Activated T-helper 17 cell treated with anti-CD3 and anti-CD28 coated beads, Interleukin-2, amount 50 U/mL, for 72 hours (primary cell): ENCODE data around the gene GPR15LG. TPM values are rescaled to one million over a fixed set of nuclear protein-coding genes. Genes with fewer than 3 reads are reported as not detected.
"Not testable (repeated sequence)": the region's sequence is repeated elsewhere in the genome, so short reads cannot be mapped to it uniquely, and the experiment has no call there.

Experiments used
- ATAC-seq: fragments of 150-1000 bp; cut with Tn5 transposase; replicated peaks from 2 replicates; pipeline ENCODE4 v1.10.0; 2021; ENCODE audit warnings: mild to moderate bottlenecking, moderate library complexity
- H3K27ac Mint-ChIP-seq: one replicate; pipeline ENCODE4 v1.8.0; 2022; ENCODE audit warnings: mixed read lengths
- H3K27me3 Mint-ChIP-seq: one replicate; pipeline ENCODE4 v1.8.0; 2022; ENCODE audit warnings: mixed read lengths
- H3K36me3 Mint-ChIP-seq: one replicate; pipeline ENCODE4 v1.8.0; 2022; ENCODE audit warnings: low read depth, mild to moderate bottlenecking, mixed read lengths
- H3K4me1 Mint-ChIP-seq: one replicate; pipeline ENCODE4 v1.8.0; 2022; ENCODE audit warnings: mixed read lengths
- H3K4me3 Mint-ChIP-seq: one replicate; pipeline ENCODE4 v1.8.0; 2022; ENCODE audit warnings: mild to moderate bottlenecking, mixed read lengths
- H3K9me3 Mint-ChIP-seq: one replicate; pipeline ENCODE4 v1.8.0; 2022; ENCODE audit warnings: mixed read lengths
- total RNA-seq, 2 donors: library from RNA; stranded (reverse); gene quantifications; one replicate each; pipeline ENCODE4 v1.2.3, GENCODE V29; 2022

GPR15LG gene
- total RNA-seq, 2 donors from 2014 or later, result not detected

DNA sequence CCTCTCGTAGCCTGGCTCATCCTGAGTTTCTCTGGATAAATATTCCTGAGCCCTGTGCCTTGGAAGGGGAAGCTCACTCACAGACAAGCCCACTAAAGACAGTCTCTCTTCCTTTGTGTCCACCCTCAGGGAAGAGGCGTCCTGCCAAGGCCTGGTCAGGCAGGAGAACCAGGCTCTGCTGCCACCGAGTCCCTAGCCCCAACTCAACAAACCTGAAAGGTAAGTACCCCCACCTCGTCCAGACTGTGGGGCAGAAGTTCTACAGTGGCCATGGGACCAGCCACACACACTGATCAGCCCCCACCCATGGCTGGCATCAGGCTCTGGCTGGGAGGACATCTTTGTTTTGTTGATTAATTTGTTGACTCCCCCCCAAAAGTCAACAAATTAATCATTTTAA lies 2.8 kb downstream of the GPR15LG start:
- Mint-ChIP-seq H3K9me3 (no peaks in the 10 kb centered on the region), H3K4me1 (peaks cover 5% of the 10 kb centered on the region), H3K36me3 (no peaks in the 10 kb centered on the region), H3K4me3 (no peak overlapping the region), H3K27ac (peak overlapping the region; percentile 84), H3K27me3 (no peaks in the 10 kb centered on the region)
- no peak for ATAC-seq

DNA sequence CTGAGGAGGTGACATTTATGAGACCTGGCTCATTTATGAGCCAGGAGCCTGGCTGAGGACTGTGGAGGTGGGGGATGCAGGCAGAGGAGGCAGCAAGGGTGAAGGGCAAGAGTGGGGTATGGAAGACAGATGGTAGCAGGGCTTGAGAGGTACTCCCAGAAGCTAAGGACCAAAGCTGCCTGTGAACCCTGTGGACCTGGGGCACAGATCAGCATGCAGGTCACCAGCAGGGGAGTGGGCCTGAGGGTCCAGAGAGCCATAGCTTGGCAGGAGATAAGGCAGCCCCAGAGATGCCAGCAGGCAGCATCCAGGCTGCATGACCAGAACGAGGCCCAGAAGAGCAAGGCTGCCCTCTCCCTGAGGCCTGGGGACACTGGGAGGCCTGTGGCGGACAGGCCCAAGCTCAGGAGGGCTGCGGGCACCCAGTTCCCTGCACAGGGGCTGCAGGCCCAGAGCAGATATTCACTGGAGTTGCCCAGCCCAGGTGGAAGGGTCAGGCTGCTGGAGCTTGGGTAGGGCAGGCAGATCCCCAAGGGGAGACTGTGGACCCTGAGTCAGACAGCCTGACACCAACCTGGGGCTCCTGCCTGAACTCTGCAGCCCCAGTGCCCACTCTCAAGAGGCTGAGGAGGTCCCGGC lies 3.4 kb downstream of the GPR15LG start:
- H3K9me3 Mint-ChIP-seq, result no peaks in the 10 kb centered on the region
- H3K27ac Mint-ChIP-seq, result peak overlapping the region; percentile 84
- no peak overlapping the region for H3K4me3 Mint-ChIP-seq
- no peak for ATAC-seq
- no peaks in the 10 kb centered on the region for H3K27me3 Mint-ChIP-seq
- H3K36me3 Mint-ChIP-seq, result no peaks in the 10 kb centered on the region
- H3K4me1 Mint-ChIP-seq, result peaks cover 5% of the 10 kb centered on the region

DNA sequence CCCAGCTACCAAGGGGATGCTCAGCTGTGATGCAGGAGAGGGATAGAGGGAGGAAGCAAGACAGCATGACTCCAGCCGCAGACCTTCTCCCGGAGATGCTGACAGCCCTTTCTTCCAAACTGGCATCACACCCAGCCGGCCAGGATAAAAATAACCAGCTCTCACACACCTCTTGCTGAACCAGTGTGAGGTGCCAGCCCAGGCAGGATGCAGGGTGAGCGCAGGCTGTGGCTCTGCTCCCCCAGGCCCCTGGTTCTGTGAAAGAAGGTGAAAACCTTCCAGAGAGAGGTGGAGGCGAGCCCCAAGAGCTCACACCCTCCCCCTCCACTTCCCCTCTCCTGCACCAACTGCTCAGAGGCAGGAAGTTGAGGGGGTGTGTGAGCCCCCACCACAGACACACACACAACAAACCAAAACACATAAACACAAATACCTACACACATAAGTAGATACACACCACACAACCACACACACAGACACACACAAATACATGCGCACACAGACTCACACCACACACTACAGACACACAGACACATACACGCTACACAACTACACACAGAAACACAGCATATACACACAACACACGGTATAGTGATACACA lies 4.0 kb downstream of the GPR15LG start:
- Mint-ChIP-seq H3K36me3 (no peaks in the 10 kb centered on the region), H3K27ac (no peak overlapping the region), H3K4me1 (peaks cover 5% of the 10 kb centered on the region), H3K9me3 (no peaks in the 10 kb centered on the region), H3K4me3 (no peak overlapping the region), H3K27me3 (no peaks in the 10 kb centered on the region)
- ATAC-seq, result peak; percentile 60

DNA sequence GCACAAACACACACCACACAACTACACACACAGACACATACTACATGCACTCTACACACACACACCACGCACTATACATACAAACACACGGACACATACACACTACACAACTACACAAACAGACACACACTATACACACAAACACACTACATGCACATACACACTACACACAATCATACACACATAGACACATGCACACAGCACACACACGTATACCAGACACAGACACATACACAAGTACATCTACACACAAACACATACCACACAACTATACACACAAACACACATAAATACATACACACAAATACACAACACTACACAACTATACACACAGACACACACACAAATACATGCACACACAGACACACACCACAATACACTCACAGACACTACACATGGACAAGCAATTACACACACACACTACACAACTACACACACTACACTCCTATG lies 4.6 kb downstream of the GPR15LG start:
- ATAC-seq, result no peak
- no peaks in the 10 kb centered on the region for H3K36me3 Mint-ChIP-seq
- no peaks in the 10 kb centered on the region for H3K27me3 Mint-ChIP-seq
- H3K4me1 Mint-ChIP-seq, result peaks cover 5% of the 10 kb centered on the region
- no peak overlapping the region for H3K4me3 Mint-ChIP-seq
- no peaks in the 10 kb centered on the region for H3K9me3 Mint-ChIP-seq
- no peak overlapping the region for H3K27ac Mint-ChIP-seq

DNA sequence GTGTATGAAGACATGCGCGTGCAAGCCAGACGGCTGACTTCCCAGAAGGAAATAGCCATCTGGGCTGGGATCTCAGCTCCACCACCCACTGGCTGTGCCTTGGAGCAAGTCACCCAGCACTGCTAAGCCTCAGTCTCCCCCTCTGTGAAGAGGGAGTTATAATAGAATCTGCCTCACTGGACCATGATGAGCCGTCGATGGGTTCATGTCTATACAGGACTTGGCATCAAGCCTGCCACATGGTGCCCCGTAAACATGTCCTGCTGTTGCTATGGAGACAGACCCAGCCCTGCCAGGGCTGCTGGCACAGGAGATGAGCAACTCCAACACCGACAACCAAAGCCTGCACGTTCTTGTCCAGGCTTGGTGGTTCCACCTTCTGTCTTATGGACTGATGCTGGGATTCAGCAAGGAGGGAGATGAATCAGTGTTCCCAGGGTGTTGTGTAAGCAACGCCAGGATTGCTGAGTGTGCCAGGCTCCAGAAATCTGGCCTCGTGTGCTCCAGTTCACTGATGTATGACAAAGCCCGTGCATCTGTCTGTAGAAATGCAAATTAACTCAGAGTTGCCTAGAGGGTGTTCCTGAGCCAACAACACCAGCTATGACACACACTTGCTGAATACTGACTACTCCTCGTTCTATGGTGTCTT lies 5.6 kb downstream of the GPR15LG start:
- H3K36me3 Mint-ChIP-seq, result no peaks in the 10 kb centered on the region
- no peak overlapping the region for H3K4me3 Mint-ChIP-seq
- peak; percentile 71 for ATAC-seq
- H3K4me1 Mint-ChIP-seq, result peaks cover 5% of the 10 kb centered on the region
- no peaks in the 10 kb centered on the region for H3K27me3 Mint-ChIP-seq
- no peaks in the 10 kb centered on the region for H3K9me3 Mint-ChIP-seq
- H3K27ac Mint-ChIP-seq, result no peak overlapping the region

DNA sequence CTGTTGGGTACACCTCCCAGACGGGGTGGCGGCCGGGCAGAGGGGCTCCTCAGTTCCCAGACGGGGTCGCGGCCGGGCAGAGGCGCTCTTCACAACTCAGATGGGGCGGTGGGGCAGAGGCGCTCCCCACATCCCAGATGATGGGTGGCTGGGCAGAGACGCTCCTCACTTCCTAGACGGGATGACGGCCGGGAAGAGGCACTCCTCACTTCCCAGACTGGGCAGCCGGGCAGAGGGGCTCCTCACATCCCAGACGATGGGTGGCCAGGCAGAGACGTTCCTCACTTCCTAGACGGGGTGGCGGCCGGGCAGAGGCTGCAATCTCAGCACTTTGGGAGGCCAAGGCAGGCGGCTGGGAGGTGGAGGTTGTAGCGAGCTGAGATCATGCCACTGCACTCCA lies 6.8 kb downstream of the GPR15LG start:
- H3K4me3 Mint-ChIP-seq, H3K36me3 Mint-ChIP-seq, H3K4me1 Mint-ChIP-seq, H3K9me3 Mint-ChIP-seq, H3K27ac Mint-ChIP-seq, ATAC-seq, H3K27me3 Mint-ChIP-seq: not testable (repeated sequence)

DNA sequence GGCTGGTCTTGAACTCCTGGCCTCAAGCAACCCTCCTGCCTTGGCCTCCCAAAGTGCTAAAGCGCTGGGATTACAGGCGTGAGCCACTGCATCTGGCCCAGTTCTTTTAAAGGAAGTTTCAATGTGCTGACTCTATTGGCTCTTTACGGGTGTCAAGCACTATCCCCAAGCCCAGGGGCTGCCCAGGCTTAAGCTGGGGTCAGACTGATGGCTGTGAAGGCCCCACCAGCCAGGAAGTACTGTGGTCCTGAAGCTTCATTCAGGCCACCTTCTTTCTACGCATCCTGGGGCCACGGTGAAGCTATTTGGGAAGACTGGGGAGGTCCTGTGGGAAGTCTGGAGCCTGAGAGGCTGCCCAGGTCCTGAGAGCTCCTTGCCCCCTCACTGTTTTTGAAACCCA lies 8.0 kb downstream of the GPR15LG start:
- Mint-ChIP-seq H3K4me3 (no peak overlapping the region), H3K27me3 (no peaks in the 10 kb centered on the region), H3K27ac (no peak overlapping the region), H3K9me3 (no peaks in the 10 kb centered on the region), H3K36me3 (no peaks in the 10 kb centered on the region), H3K4me1 (peaks cover 3% of the 10 kb centered on the region)
- no peak for ATAC-seq

DNA sequence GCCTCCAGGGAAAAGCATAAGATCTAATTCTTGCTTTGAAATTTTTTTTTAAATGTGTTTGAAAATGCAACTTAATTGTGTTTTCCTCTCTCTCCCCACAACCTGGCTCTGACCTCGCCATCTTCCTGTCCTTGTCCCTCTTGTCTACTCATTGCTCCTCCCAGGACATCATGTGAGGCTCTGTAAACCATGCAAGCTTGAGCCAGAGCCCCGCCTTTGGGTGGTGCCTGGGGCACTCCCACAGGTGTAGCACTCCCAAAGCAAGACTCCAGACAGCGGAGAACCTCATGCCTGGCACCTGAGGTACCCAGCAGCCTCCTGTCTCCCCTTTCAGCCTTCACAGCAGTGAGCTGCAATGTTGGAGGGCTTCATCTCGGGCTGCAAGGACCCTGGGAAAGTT lies 10.9 kb downstream of the GPR15LG start:
- H3K27ac Mint-ChIP-seq, result peak overlapping the region; percentile 19
- no peaks in the 10 kb centered on the region for H3K4me1 Mint-ChIP-seq
- H3K27me3 Mint-ChIP-seq, result no peaks in the 10 kb centered on the region
- no peak for ATAC-seq
- no peaks in the 10 kb centered on the region for H3K9me3 Mint-ChIP-seq
- no peak overlapping the region for H3K4me3 Mint-ChIP-seq
- H3K36me3 Mint-ChIP-seq, result no peaks in the 10 kb centered on the region

GRCh38 chr10:84185526-84186175 lies 12.1 kb downstream of the GPR15LG start:
- Mint-ChIP-seq H3K27me3 (no peaks in the 10 kb centered on the region), H3K4me3 (no peak overlapping the region), H3K36me3 (no peaks in the 10 kb centered on the region), H3K4me1 (no peaks in the 10 kb centered on the region), H3K9me3 (no peaks in the 10 kb centered on the region), H3K27ac (no peak overlapping the region)
- no peak for ATAC-seq

- Mint-ChIP-seq H3K27ac (no peak overlapping the region), H3K4me3 (no peak overlapping the region), H3K4me1 (peaks cover 6% of the 10 kb centered on the region), H3K27me3 (peaks cover 12% of the 10 kb centered on the region), H3K9me3 (no peaks in the 10 kb centered on the region), H3K36me3 (no peaks in the 10 kb centered on the region)
- no peak for ATAC-seq
Measured at GRCh38 chr10:84188815-84189214, 15.2 kb downstream of the GPR15LG start.

DNA sequence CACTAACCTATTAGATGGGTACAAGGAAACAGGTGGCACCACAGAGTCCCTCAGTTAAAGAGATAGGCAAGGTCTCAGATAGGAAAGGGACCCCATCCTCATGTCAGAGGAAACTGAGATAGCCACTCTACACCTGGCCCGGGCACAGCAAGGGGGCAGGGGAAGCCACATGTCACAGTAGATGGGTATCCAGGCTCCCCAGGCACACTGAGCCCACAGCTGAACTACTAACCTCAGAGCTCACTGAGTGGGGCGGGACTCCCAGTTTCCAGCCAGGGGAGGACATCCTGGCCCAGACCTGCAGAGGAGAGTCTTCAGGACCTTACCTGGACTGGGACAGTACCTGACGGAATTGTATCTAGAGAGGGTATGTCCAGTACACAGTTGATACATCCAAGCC lies 17.0 kb downstream of the GPR15LG start:
- Mint-ChIP-seq H3K27ac (no peak overlapping the region), H3K9me3 (no peaks in the 10 kb centered on the region), H3K4me1 (peaks cover 6% of the 10 kb centered on the region), H3K36me3 (no peaks in the 10 kb centered on the region), H3K27me3 (peaks cover 15% of the 10 kb centered on the region), H3K4me3 (no peak overlapping the region)
- no peak for ATAC-seq

DNA sequence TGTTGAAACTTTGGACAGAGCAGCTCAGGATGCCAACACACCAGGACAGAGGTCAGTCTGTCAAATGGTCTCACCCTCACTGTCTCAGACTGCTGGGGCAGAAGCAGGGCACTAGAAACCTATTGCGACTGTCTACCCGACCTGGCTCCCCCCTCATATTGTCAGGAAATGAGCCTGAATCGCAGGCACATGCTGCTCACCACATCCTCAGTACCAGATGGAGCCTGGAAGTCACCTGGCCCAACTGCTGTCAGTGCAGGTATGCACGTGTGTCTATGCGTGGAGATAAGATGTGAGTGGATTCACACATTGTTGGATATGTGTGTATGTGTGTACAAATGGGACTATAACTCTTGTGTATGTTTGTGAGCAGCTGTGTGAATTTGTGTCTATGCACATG lies 17.5 kb downstream of the GPR15LG start:
- Mint-ChIP-seq H3K36me3 (no peaks in the 10 kb centered on the region), H3K4me1 (peaks cover 6% of the 10 kb centered on the region), H3K27me3 (peaks cover 19% of the 10 kb centered on the region), H3K27ac (no peak overlapping the region), H3K9me3 (no peaks in the 10 kb centered on the region), H3K4me3 (no peak overlapping the region)
- no peak for ATAC-seq

- peaks cover 33% of the 10 kb centered on the region for H3K27me3 Mint-ChIP-seq
- H3K9me3 Mint-ChIP-seq, result no peaks in the 10 kb centered on the region
- ATAC-seq, result no peak
- H3K36me3 Mint-ChIP-seq, result no peaks in the 10 kb centered on the region
- H3K27ac Mint-ChIP-seq, result no peak overlapping the region
- peaks cover 6% of the 10 kb centered on the region for H3K4me1 Mint-ChIP-seq
- H3K4me3 Mint-ChIP-seq, result no peak overlapping the region
Measured at GRCh38 chr10:84193327-84193726, 19.7 kb downstream of the GPR15LG start.

DNA sequence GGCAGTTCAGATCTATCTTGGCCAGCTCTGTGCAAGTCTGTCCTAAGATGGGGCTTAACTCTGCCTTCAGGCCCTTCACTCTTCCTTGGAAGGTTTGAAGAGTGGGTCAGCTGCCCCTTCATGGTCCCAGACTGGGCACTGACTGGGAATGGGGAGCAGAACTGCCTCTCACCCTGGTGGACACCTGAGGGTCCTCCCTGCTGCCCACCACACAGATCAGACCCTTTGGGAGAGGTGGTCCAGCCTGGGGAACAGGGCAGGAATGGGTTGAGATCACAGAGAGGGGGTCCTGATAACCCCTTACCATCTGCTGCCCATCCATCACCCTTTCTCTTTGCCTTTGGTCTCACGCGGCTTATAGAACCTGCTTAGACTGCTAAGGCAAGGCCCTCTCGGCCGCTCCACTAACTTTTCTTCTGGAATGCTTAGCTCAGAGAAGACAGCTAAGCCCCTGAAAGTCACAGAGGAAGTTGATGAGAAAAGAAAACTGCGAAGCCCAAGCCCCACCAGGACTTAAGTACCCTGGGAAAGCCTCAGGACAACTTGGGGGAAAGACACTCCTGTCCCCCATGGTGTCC lies 20.3 kb downstream of the GPR15LG start:
- H3K36me3 Mint-ChIP-seq, result no peaks in the 10 kb centered on the region
- peaks cover 37% of the 10 kb centered on the region for H3K27me3 Mint-ChIP-seq
- no peaks in the 10 kb centered on the region for H3K9me3 Mint-ChIP-seq
- no peak for ATAC-seq
- H3K4me3 Mint-ChIP-seq, result no peak overlapping the region
- H3K4me1 Mint-ChIP-seq, result peaks cover 6% of the 10 kb centered on the region
- H3K27ac Mint-ChIP-seq, result no peak overlapping the region
